ENCODE measurements around the gene P4HA2. TPM values are rescaled to one million over a fixed set of nuclear protein-coding genes. Genes with fewer than 3 reads are reported as not detected.
A peak's percentile ranks its signal among the peaks of the same experiment; 100 is the strongest.

The P4HA2 gene
- polyA plus RNA-seq, 1 experiment = 435 TPM

- no peak for DNase-seq (ENCODE audit: low read depth)
- POLR2A ChIA-PET = interaction anchor here (0.6 kb wide), 1 partner anchor 132 kb away, joined by 3 read pairs; no protein-coding TSS in a partner anchor
These were observed 10.0 kb upstream of the P4HA2 start for GRCh38 chr5:132237670-132238069.

GRCh38 chr5:132237141-132237540 lies 9.5 kb upstream of the P4HA2 start:
- POLR2A ChIA-PET = no interaction called here
- TF ChIP-seq, protein P1, sequence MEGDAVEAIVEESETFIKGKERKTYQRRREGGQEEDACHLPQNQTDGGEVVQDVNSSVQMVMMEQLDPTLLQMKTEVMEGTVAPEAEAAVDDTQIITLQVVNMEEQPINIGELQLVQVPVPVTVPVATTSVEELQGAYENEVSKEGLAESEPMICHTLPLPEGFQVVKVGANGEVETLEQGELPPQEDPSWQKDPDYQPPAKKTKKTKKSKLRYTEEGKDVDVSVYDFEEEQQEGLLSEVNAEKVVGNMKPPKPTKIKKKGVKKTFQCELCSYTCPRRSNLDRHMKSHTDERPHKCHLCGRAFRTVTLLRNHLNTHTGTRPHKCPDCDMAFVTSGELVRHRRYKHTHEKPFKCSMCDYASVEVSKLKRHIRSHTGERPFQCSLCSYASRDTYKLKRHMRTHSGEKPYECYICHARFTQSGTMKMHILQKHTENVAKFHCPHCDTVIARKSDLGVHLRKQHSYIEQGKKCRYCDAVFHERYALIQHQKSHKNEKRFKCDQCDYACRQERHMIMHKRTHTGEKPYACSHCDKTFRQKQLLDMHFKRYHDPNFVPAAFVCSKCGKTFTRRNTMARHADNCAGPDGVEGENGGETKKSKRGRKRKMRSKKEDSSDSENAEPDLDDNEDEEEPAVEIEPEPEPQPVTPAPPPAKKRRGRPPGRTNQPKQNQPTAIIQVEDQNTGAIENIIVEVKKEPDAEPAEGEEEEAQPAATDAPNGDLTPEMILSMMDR (IDR thresholded peaks at IDR 0.05; ENCODE audit: insufficient read depth, low read depth, low read length) = peak; percentile 15; the same call in 1 of the 2 replicates
- Histone ChIP-seq H3K36me3 (ENCODE audit: control insufficient read depth, insufficient read depth, low read length) (no peaks in the 10 kb centered on the region), H3K27me3 (ENCODE audit: control insufficient read depth, insufficient read depth, low read length) (peaks cover 1% of the 10 kb centered on the region; the same call in 1 of the 2 replicates), H3K4me3 (ENCODE audit: low read depth, low read length) (no peak overlapping the region)
- CTCF ChIA-PET = interaction anchor here (0.9 to 7.9 kb wide), 18 partner anchors 9 to 87 kb away, joined by 3 to 71 read pairs (median 12); partner anchors contain the start of genes P4HA2, PDLIM4 and SLC22A4
- DNase-seq (ENCODE audit: low read depth) = no peak

More at GRCh38 chr5:132237670-132238069, 10.0 kb upstream of the P4HA2 start:
- Histone ChIP-seq H3K27me3 (ENCODE audit: control insufficient read depth, insufficient read depth, low read length) (no peaks in the 10 kb centered on the region), H3K36me3 (ENCODE audit: control insufficient read depth, insufficient read depth, low read length) (no peaks in the 10 kb centered on the region), H3K4me3 (ENCODE audit: low read depth, low read length) (no peak overlapping the region)
- CTCF ChIA-PET = interaction anchor here (0.6 to 7.9 kb wide), 42 partner anchors 9 to 808 kb away, joined by 3 to 71 read pairs (median 6); partner anchors contain the start of genes P4HA2, PDLIM4, SLC22A4 and SLC22A5
- TF ChIP-seq, protein P1 (IDR thresholded peaks at IDR 0.05; ENCODE audit: insufficient read depth, low read depth, low read length) = no peak

GRCh38 chr5:132235340-132235739 lies 7.7 kb upstream of the P4HA2 start:
- ChIA-PET CTCF (interaction anchor here (1.0 to 7.9 kb wide), 5 partner anchors 13 to 267 kb away, joined by 3 to 71 read pairs (median 4); partner anchors contain the start of gene PDLIM4), POLR2A (no interaction called here)
- DNase-seq (ENCODE audit: low read depth) = no peak
- Histone ChIP-seq H3K4me3 (ENCODE audit: low read depth, low read length) (no peak overlapping the region), H3K36me3 (ENCODE audit: control insufficient read depth, insufficient read depth, low read length) (no peaks in the 10 kb centered on the region), H3K27me3 (ENCODE audit: control insufficient read depth, insufficient read depth, low read length) (peaks cover 1% of the 10 kb centered on the region; the same call in 1 of the 2 replicates)
- TF ChIP-seq, protein P1 (IDR thresholded peaks at IDR 0.05; ENCODE audit: insufficient read depth, low read depth, low read length) = no peak

DNA sequence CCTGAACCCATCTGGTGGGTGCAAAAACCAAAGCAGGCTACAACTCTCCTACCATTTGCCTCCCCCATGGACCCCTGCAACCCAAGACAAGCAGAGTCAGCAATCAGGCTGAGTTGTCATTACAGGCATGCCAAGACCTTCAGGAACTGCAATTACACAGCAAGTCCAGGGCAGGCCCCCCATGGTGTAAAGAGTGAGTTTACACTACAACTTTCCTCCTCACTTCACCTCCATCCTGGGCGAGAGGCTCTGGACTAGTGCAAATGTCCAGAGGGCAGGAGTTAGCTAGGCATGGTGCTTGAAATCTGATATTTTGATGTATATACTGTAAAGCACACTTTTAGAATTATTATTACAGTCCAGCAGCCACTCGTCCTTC lies 7.0 kb upstream of the P4HA2 start:
- POLR2A ChIA-PET = no interaction called here
- CTCF ChIA-PET = interaction anchor here (1.4 to 7.9 kb wide), 3 partner anchors 13 to 148 kb away, joined by 4 to 71 read pairs (median 4); partner anchors contain the start of gene PDLIM4
- Histone ChIP-seq H3K27me3 (ENCODE audit: control insufficient read depth, insufficient read depth, low read length) (peaks cover 1% of the 10 kb centered on the region; the same call in 1 of the 2 replicates), H3K4me3 (ENCODE audit: low read depth, low read length) (no peak overlapping the region), H3K36me3 (ENCODE audit: control insufficient read depth, insufficient read depth, low read length) (no peaks in the 10 kb centered on the region)
- TF ChIP-seq, protein P1 (IDR thresholded peaks at IDR 0.05; ENCODE audit: insufficient read depth, low read depth, low read length) = no peak
- no peak for DNase-seq (ENCODE audit: low read depth)

GRCh38 chr5:132233811-132234683 lies 6.4 kb upstream of the P4HA2 start:
- POLR2A ChIA-PET = no interaction called here
- no peak for DNase-seq (ENCODE audit: low read depth)
- CTCF ChIA-PET = interaction anchor here (1.3 to 7.9 kb wide), 2 partner anchors 20 to 169 kb away, joined by 4 to 71 read pairs; partner anchors contain the start of gene PDLIM4

More at GRCh38 chr5:132233811-132234683, 6.4 kb upstream of the P4HA2 start:
- peaks cover 1% of the 10 kb centered on the region; the same call in 1 of the 2 replicates for H3K27me3 ChIP-seq (ENCODE audit: control insufficient read depth, insufficient read depth, low read length)
- no peak overlapping the region for H3K4me3 ChIP-seq (ENCODE audit: low read depth, low read length)
- H3K36me3 ChIP-seq (ENCODE audit: control insufficient read depth, insufficient read depth, low read length) = no peaks in the 10 kb centered on the region
- TF ChIP-seq, protein P1 (IDR thresholded peaks at IDR 0.05; ENCODE audit: insufficient read depth, low read depth, low read length) = no peak
